GM12878 (cell line): Measurements from ENCODE around the gene BMP7. TPM values are rescaled to one million over a fixed set of nuclear protein-coding genes. Genes with fewer than 3 reads are reported as not detected.

Experiments used
- ATAC-seq: fragments of 200-7000 bp; cut with Tn5 transposase; 3 replicates; pipeline ENCODE4 v1.9.1; 2020; ENCODE audit warnings: mild to moderate bottlenecking, moderate library complexity
- BruUV-seq: library from RNA; stranded (reverse); fragments of 400-500 nt; replicated peaks from 2 replicates; lab custom pipeline; 2021; lab: Mats Ljungman, UMichigan
- CTCF ChIA-PET: fragments of 300-600 bp; sonication (Branson Sonifier 250); formaldehyde crosslinking; extraction: SDS; loops from one replicate; lab custom pipeline; 2021; ENCODE audit warnings: inconsistent platforms; lab: Yijun Ruan, JAX
- POLR2A ChIA-PET: fragments of 350-600 bp; formaldehyde crosslinking; extraction: SDS; loops from one replicate; lab custom pipeline; 2021; ENCODE audit warnings: inconsistent platforms; lab: Charles Lee
- RAD21 ChIA-PET: fragments of 300-600 bp; sonication (Branson Sonifier 250); formaldehyde crosslinking; loops from one replicate; lab custom pipeline; 2023; ENCODE audit warnings: antibody characterized with exemption; ENCODE audit not compliant: unreplicated experiment; lab: Charles Lee
- SMC1A ChIA-PET: fragments of 300-600 bp; sonication (Branson Sonifier 250); formaldehyde crosslinking; loops from one replicate; lab custom pipeline; 2023; ENCODE audit not compliant: unreplicated experiment, uncharacterized antibody; lab: Charles Lee
- DNase-seq: peaks from one replicate; pipeline ENCODE4 v3.0.0-alpha.2; 2011; ENCODE audit warnings: low read depth, low spot score
- FAIRE-seq: peaks from 3 replicates; lab custom pipeline; 2011; peaks lifted over from hg19 to GRCh38; lab: Jason Lieb, UNC
- H2AFZ ChIP-seq: 2 replicates; pipeline ENCODE4 v1.6.0; 2011; ENCODE audit warnings: low read depth, low read length, control low read depth; ENCODE audit not compliant: control insufficient read depth
- H3K27ac ChIP-seq: 2 replicates; pipeline ENCODE4 v1.5.1; 2011; ENCODE audit warnings: control low read depth; ENCODE audit not compliant: control insufficient read depth, insufficient read depth
- H3K27me3 ChIP-seq, 2 experiments: replicated peaks in 1 of 2; 2 replicates each; pipeline versions ENCODE4 v1.6.0 to v1.6.1; 2011; ENCODE audit warnings: low read length in 1 of 2; ENCODE audit not compliant: control insufficient read depth in 2 of 2, insufficient read depth in 2 of 2
- H3K36me3 ChIP-seq, 2 experiments: 2 replicates each; pipeline ENCODE4 v1.5.1; 2011; ENCODE audit warnings: low read length in 1 of 2; ENCODE audit not compliant: control insufficient read depth in 2 of 2, insufficient read depth in 2 of 2
- H3K4me1 ChIP-seq: 2 replicates; pipeline ENCODE4 v1.6.1; 2011; ENCODE audit warnings: mild to moderate bottlenecking, low read length, moderate library complexity, mixed read lengths; ENCODE audit not compliant: control insufficient read depth, insufficient read depth
- H3K4me2 ChIP-seq: 2 replicates; pipeline ENCODE4 v1.6.0; 2011; ENCODE audit warnings: control low read depth; ENCODE audit not compliant: control insufficient read depth, insufficient read depth
- H3K4me3 ChIP-seq: fragments of 200-600 bp; sonication (generic); 2 replicates; pipeline ENCODE4 v1.5.1; 2016
- H3K79me2 ChIP-seq: 2 replicates; pipeline ENCODE4 v1.6.0; 2011; ENCODE audit warnings: low read length; ENCODE audit not compliant: control insufficient read depth, insufficient read depth
- H3K9ac ChIP-seq: 2 replicates; pipeline ENCODE4 v1.8.0; 2011; ENCODE audit warnings: low read length, control low read depth, mixed read lengths; ENCODE audit not compliant: control insufficient read depth, insufficient read depth
- H3K9me3 ChIP-seq: replicated peaks from 3 replicates; pipeline ENCODE4 v1.5.1; 2011; ENCODE audit warnings: mild to moderate bottlenecking, low read length; ENCODE audit not compliant: control insufficient read depth, insufficient read depth
- H4K20me1 ChIP-seq: 2 replicates; pipeline ENCODE4 v1.6.0; 2011; ENCODE audit not compliant: control insufficient read depth, insufficient read depth
- CBFB ChIP-seq: IDR thresholded peaks from 2 replicates; pipeline ENCODE4 v1.6.1; 2016; ENCODE audit warnings: antibody characterized with exemption, low read depth
- ESRRA ChIP-seq: IDR thresholded peaks from 2 replicates; pipeline ENCODE4 v1.6.1; 2012; ENCODE audit warnings: mild to moderate bottlenecking, low read length, improper control_type of control experiment
- JUND ChIP-seq: IDR thresholded peaks from 2 replicates; pipeline ENCODE4 v1.6.1; 2012; ENCODE audit warnings: low read depth, mild to moderate bottlenecking, low read length, improper control_type of control experiment, moderate library complexity
- NR2C2 ChIP-seq: IDR thresholded peaks from 2 replicates; pipeline ENCODE4 v1.6.1; 2011; ENCODE audit warnings: borderline replicate concordance, low read depth; ENCODE audit not compliant: control insufficient read depth, insufficient read length
- PAX5 ChIP-seq: IDR thresholded peaks from 2 replicates; pipeline ENCODE4 v1.6.1; 2011; ENCODE audit warnings: low read depth, low read length, borderline replicate concordance
- POLR2A ChIP-seq: IDR thresholded peaks from 2 replicates; pipeline ENCODE4 v1.6.1; 2011; ENCODE audit warnings: low read depth, mild to moderate bottlenecking, low read length
- SMAD5 ChIP-seq: IDR thresholded peaks from 2 replicates; pipeline ENCODE4 v1.6.1; 2016; ENCODE audit warnings: antibody characterized with exemption, low read depth
- STAT1 ChIP-seq: fragments of 450-650 bp; conservative IDR thresholded peaks from 2 replicates; pipeline ENCODE4 v1.6.1; 2014; ENCODE audit warnings: antibody characterized with exemption, mild to moderate bottlenecking
- SUZ12 ChIP-seq: fragments of 200-600 bp; sonication (generic); IDR thresholded peaks from one replicate; pipeline ENCODE4 v1.6.1; 2018; ENCODE audit warnings: antibody characterized with exemption, mild to moderate bottlenecking; ENCODE audit not compliant: unreplicated experiment
- USF2 ChIP-seq: IDR thresholded peaks from 2 replicates; pipeline ENCODE4 v1.6.1; 2011; ENCODE audit warnings: low read depth, low read length, improper control_type of control experiment, borderline replicate concordance
- ZBED1 ChIP-seq: IDR thresholded peaks from 2 replicates; pipeline ENCODE4 v1.6.1; 2016; ENCODE audit warnings: borderline replicate concordance
- ZBTB33 ChIP-seq: fragments of 450-650 bp; IDR thresholded peaks from 2 replicates; pipeline ENCODE4 v1.6.1; 2017; ENCODE audit warnings: mild to moderate bottlenecking
- WGBS: methylation state at CpG from one replicate; pipeline ENCODE4 v1.1.6; 2016; ENCODE audit warnings: low lambda C conversion rate; ENCODE audit not compliant: insufficient replicate concordance, insufficient coverage; ENCODE audit errors: missing lambda C conversion rate; 5-methylcytosine and 5-hydroxymethylcytosine counted together
- in situ Hi-C: fragments of 300-500 bp; cut with MboI; formaldehyde crosslinking; loops from 9 replicates; pipeline ENCODE4 v1.14.3; 2018; ENCODE audit warnings: mixed read lengths
- intact Hi-C: fragments of 100-400 bp; cut with micrococcal nuclease; formaldehyde crosslinking; loops from one replicate; pipeline ENCODE4 v1.14.2; 2022; ENCODE audit not compliant: unreplicated experiment
- polyA plus RNA-seq, 11 experiments: library from polyadenylated mRNA; depleted of rRNA in 4 of 11; unstranded in 6 of 11; stranded (reverse) in 5 of 11; fragments of >200 nt; fragmentation: Nextera tagmentation in 4 of 11; fragmentation: Illumina TruSeq in 1 of 11; extraction: Ambion mirVana in 4 of 11; extraction: Trizol in 1 of 11; gene quantifications; 1 replicate in 1 of 11; 2 replicates in 10 of 11; pipeline versions ENCODE4 v1.2.1 to v1.2.3, GENCODE V29; 2011 to 2016; ENCODE audit warnings: inconsistent platforms in 2 of 11, missing spikeins in 2 of 11, low read depth in 1 of 11
- total RNA-seq, 4 experiments: library from RNA; depleted of rRNA in 3 of 4; stranded (reverse); fragments of >200 nt in 3 of 4; fragmentation: Illumina TruSeq in 1 of 4; extraction: Trizol in 1 of 4; gene quantifications; 2 replicates each; pipeline versions ENCODE4 v1.2.1 to v1.2.3, GENCODE V29; 2013 to 2021

Gene BMP7
- total and polyA plus RNA-seq, 10 of the 15 experiments (the other 5 are each of a cell fraction or from before 2014, with no cell fraction given), result 0.18 to 0.51 (median 0.28) TPM; not detected in 7

DNA sequence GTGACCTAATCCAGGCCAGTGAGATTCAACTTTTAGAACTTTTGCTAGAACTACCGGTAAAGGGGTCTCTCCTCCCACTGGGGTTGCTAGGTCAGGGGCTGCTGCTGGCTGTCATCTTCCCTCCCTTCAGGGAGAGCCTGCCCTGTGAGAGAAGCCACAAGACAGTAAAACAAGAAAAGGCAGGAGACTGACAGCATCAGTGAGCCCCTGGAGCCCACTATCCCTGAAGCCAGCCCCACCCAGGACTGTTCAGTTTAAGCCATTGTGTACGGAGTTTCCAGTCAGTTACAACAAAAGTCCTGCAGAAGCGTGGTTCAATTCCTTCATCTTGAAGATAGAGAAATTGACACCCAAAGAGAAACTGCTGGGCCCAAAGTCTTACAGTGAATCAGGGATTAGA is 7.9 kb upstream of the BMP7 start:
- BruUV-seq, result no TSS peak
- intact Hi-C loops, result no loop called here
- WGBS, result 22% methylated on average over 3 of the region's 3 CpGs
- Histone ChIP-seq H3K4me3 (no peak overlapping the region), H3K79me2 (no peaks in the 10 kb centered on the region), H3K9me3 (no peaks in the 10 kb centered on the region), H4K20me1 (no peaks in the 10 kb centered on the region), H2AFZ (no peak overlapping the region), H3K36me3 (no peaks in the 10 kb centered on the region), H3K27ac (no peak overlapping the region), H3K27me3 (peaks cover 6 to 9% of the 10 kb centered on the region in 2 experiments; a peak in 2 of 4 replicates), H3K4me1 (no peaks in the 10 kb centered on the region), H3K4me2 (no peak overlapping the region), H3K9ac (no peak overlapping the region)
- DNase-seq (no peak), ATAC-seq (no peak), FAIRE-seq (no peak)
- CTCF ChIA-PET, result no interaction called here
- SMC1A ChIA-PET, result no interaction called here
- in situ Hi-C loops, result no loop called here
- POLR2A ChIA-PET, result no interaction called here
- TF ChIP-seq SMAD5, result no peak
- TF ChIP-seq USF2, result no peak
- TF ChIP-seq NR2C2, result no peak
- TF ChIP-seq SUZ12, result no peak
- TF ChIP-seq ZBTB33, result no peak
- no peak for TF ChIP-seq POLR2A
- no peak for TF ChIP-seq JUND
- no peak for TF ChIP-seq ESRRA
- no peak for TF ChIP-seq ZBED1
- TF ChIP-seq PAX5, result no peak
- TF ChIP-seq STAT1, result no peak
- no peak for TF ChIP-seq CBFB
- RAD21 ChIA-PET, result no interaction called here
